ENCODE measurements around the gene EBF3. TPM values are rescaled to one million over a fixed set of nuclear protein-coding genes. Genes with fewer than 3 reads are reported as not detected.

The EBF3 gene
- total RNA-seq, 1 experiment from 2014 or later, result 0.12 TPM

GRCh38 chr10:129792141-129792540 lies 171.9 kb downstream of the EBF3 start:
- POLR2A ChIA-PET, result no interaction called here
- no peaks in the 10 kb centered on the region for H3K4me1 ChIP-seq (ENCODE audit: control insufficient read depth in 1 of 2, insufficient read depth in 2 of 2, low read length in 2 of 2)
- intact Hi-C loops (cut with micrococcal nuclease), result no loop called here
- H3K27ac ChIP-seq (ENCODE audit: low read depth, low read length), result no peak overlapping the region
- H3K4me3 ChIP-seq (replicated peaks in 1 of 2; ENCODE audit: low read depth in 1 of 2, low read length in 2 of 2), result no peak overlapping the region
- DNase-seq (ENCODE audit: low read depth, low spot score) (no peak), ATAC-seq (no peak)
- H3K27me3 ChIP-seq (ENCODE audit: insufficient read depth, low read length), result no peaks in the 10 kb centered on the region
- H3K4me2 ChIP-seq (ENCODE audit: low read length), result no peak overlapping the region
- BruUV-seq (replicated peaks), result no TSS peak
- no peaks in the 10 kb centered on the region for H3K9me3 ChIP-seq (ENCODE audit: control insufficient read depth in 1 of 2, insufficient read depth in 1 of 2, low read depth in 1 of 2, low read length in 2 of 2)
- no peak for TF ChIP-seq RAD21 (IDR thresholded peaks at IDR 0.05; ENCODE audit: low read depth)
- no peak for TF ChIP-seq REST (IDR thresholded peaks at IDR 0.05; ENCODE audit: low read depth)
- no peak for TF ChIP-seq ELF1 (IDR thresholded peaks at IDR 0.05; ENCODE audit: borderline replicate concordance, low read depth)
- TF ChIP-seq SRF (IDR thresholded peaks at IDR 0.05; ENCODE audit: low read depth), result no peak
- no peak for TF ChIP-seq ZFX (IDR thresholded peaks at IDR 0.05)
- TF ChIP-seq POLR2AphosphoS5 (IDR thresholded peaks at IDR 0.05; ENCODE audit: low read depth, low read length), result no peak
- TF ChIP-seq FOSL1 (IDR thresholded peaks at IDR 0.05; ENCODE audit: low read depth), result no peak
- TF ChIP-seq POLR2A (IDR thresholded peaks at IDR 0.05; ENCODE audit: borderline replicate concordance, extremely low read depth, insufficient read depth, insufficient read length), result no peak
- TF ChIP-seq TCF7L2 (IDR thresholded peaks at IDR 0.05; ENCODE audit: borderline replicate concordance, extremely low read depth, insufficient read depth, insufficient read length), result no peak
- no peak for TF ChIP-seq EZH2 (IDR thresholded peaks at IDR 0.05)
- no peak for TF ChIP-seq JUND (IDR thresholded peaks at IDR 0.05)
- TF ChIP-seq EZH2phosphoT487 (IDR thresholded peaks at IDR 0.05; ENCODE audit: borderline replicate concordance), result no peak
- TF ChIP-seq SIN3A (IDR thresholded peaks at IDR 0.05; ENCODE audit: low read depth), result no peak
- TF ChIP-seq MAX (IDR thresholded peaks at IDR 0.05), result no peak
- no peak for TF ChIP-seq YY1 (IDR thresholded peaks at IDR 0.05; ENCODE audit: extremely low read depth, insufficient replicate concordance, low read depth, low read length)
- no peaks in the 10 kb centered on the region for H4K20me1 ChIP-seq (ENCODE audit: insufficient read depth)
- H3K9ac ChIP-seq (ENCODE audit: low read length), result no peak overlapping the region
- no peak overlapping the region for H2AFZ ChIP-seq (ENCODE audit: low read depth, low read length, poor library complexity, severe bottlenecking)
- no peaks in the 10 kb centered on the region for H3K79me2 ChIP-seq (ENCODE audit: insufficient read depth, low read length)
- RAD21 ChIA-PET (ENCODE audit: low non-redundant PET in 1 of 2, low total read pairs in 2 of 2, uncharacterized antibody in 2 of 2, unreplicated experiment in 2 of 2), result no interaction called here
- H3K9me2 ChIP-seq (ENCODE audit: insufficient read depth), result no peaks in the 10 kb centered on the region
- H3K36me3 ChIP-seq (ENCODE audit: control insufficient read depth in 1 of 2, insufficient read depth in 2 of 2, low read length in 2 of 2), result no peaks in the 10 kb centered on the region
- CTCF ChIA-PET, result no interaction called here

Measured in HCT116 (cell line).